Measurements from ENCODE around the gene COL10A1. TPM values are rescaled to one million over a fixed set of nuclear protein-coding genes. Genes with fewer than 3 reads are reported as not detected.

COL10A1 gene
- total and polyA plus RNA-seq, 2 of the 4 experiments (the other 2 are of a cell fraction), result 0.05 TPM; not detected in 1

- Histone ChIP-seq H2BK20ac (ENCODE audit: low read depth, low read length) (no peak overlapping the region), H3K4ac (ENCODE audit: low read depth, low read length) (no peak overlapping the region), H4K20me1 (ENCODE audit: insufficient read depth, low read length) (no peaks in the 10 kb centered on the region), H3K4me2 (ENCODE audit: low read depth, low read length) (peak overlapping the region; percentile 96), H2AFZ (replicated peaks; ENCODE audit: low read length, poor library complexity) (peak overlapping the region; percentile 36), H3K27ac (ENCODE audit: insufficient read depth, low read length) (no peak overlapping the region), H3K36me3 (ENCODE audit: control insufficient read depth, insufficient read depth, low read length) (no peaks in the 10 kb centered on the region), H3K79me1 (ENCODE audit: low read depth in 1 of 2, low read length in 2 of 2) (peaks cover 20 to 22% of the 10 kb centered on the region in 2 experiments; a peak in 3 of 4 replicates), H3K56ac (ENCODE audit: extremely low read depth, insufficient read depth, low read length) (no peak overlapping the region), H3K9me3 (ENCODE audit: control insufficient read depth, insufficient read depth, low read length) (no peaks in the 10 kb centered on the region), H3K14ac (replicated peaks; ENCODE audit: low read depth, low read length) (peak overlapping the region; percentile 63; the same call in 1 of the 2 replicates), H2BK5ac (ENCODE audit: low read depth, low read length, poor library complexity, severe bottlenecking) (no peak overlapping the region), H4K5ac (ENCODE audit: low read depth, low read length) (peak overlapping the region; percentile 39; the same call in 1 of the 2 replicates), H4K91ac (ENCODE audit: insufficient read depth, low read depth, low read length) (no peak overlapping the region), H3K4me1 (ENCODE audit: control insufficient read depth, insufficient read depth, low read length) (peaks cover 18% of the 10 kb centered on the region), H3K4me3 (ENCODE audit: insufficient read depth, low read depth, low read length) (peak overlapping the region; percentile 89), H3K9me1 (ENCODE audit: insufficient read depth, low read length) (no peaks in the 10 kb centered on the region), H2AK9ac (replicated peaks; ENCODE audit: low read depth, low read length, poor library complexity) (no peak overlapping the region), H4K8ac (ENCODE audit: low read depth in 2 of 2, low read length in 2 of 2) (no peak overlapping the region), H2BK120ac (ENCODE audit: low read depth, low read length) (no peak overlapping the region), H3K23ac (ENCODE audit: low read depth, low read length) (peak overlapping the region; percentile 47; the same call in 1 of the 2 replicates), H3K27me3 (ENCODE audit: control insufficient read depth, insufficient read depth, low read length) (no peaks in the 10 kb centered on the region), H3K18ac (ENCODE audit: low read depth, low read length) (no peak overlapping the region), H2AK5ac (ENCODE audit: low read depth, low read length) (no peak overlapping the region), H3K9ac (ENCODE audit: low read depth, low read length) (peak overlapping the region; percentile 81), H2BK15ac (ENCODE audit: low read depth, low read length) (no peak overlapping the region)
- dilution Hi-C loops (cut with HindIII; ENCODE audit: low sequenced_read_pairs, unreplicated experiment) (no loop called here), intact Hi-C loops (cut with micrococcal nuclease) (no loop called here), in situ Hi-C loops (cut with MboI; ENCODE audit: low sequenced_read_pairs) (no loop called here)
- WGBS, 2 experiments (ENCODE audit: extremely low coverage in 2 of 2, insufficient read length in 1 of 2), result no CpG with 5 or more reads among the region's 2 CpGs
- DNase-seq (no peak), ATAC-seq (ENCODE audit: low read depth) (no peak)
- ChIA-PET POLR2A (ENCODE audit: unreplicated experiment) (no interaction called here), CTCF (interaction anchor here (0.6 to 1.5 kb wide), 3 partner anchors 9 to 1722 kb away, joined by 3 to 8 read pairs (median 4); no protein-coding TSS in a partner anchor)
- no peak for TF ChIP-seq MXI1 (IDR thresholded peaks at IDR 0.05; ENCODE audit: borderline replicate concordance, low read depth, low read length)
- TF ChIP-seq CEBPB (IDR thresholded peaks at IDR 0.05; ENCODE audit: low read depth, low read length), result no peak
- TF ChIP-seq NFE2L2 (IDR thresholded peaks at IDR 0.05; ENCODE audit: low read depth, low read length), result no peak
- no peak for TF ChIP-seq RCOR1 (IDR thresholded peaks at IDR 0.05; ENCODE audit: insufficient replicate concordance, low read length)
- TF ChIP-seq CHD1 (IDR thresholded peaks at IDR 0.05; ENCODE audit: low read depth, low read length), result no peak
- TF ChIP-seq MAFK (IDR thresholded peaks at IDR 0.05; ENCODE audit: low read depth, low read length), result no peak
- TF ChIP-seq USF2 (IDR thresholded peaks at IDR 0.05; ENCODE audit: low read depth, low read length), result no peak
- TF ChIP-seq BHLHE40 (IDR thresholded peaks at IDR 0.05; ENCODE audit: low read depth, low read length), result no peak
- BruUV-seq (replicated peaks), result no TSS peak
These were observed 24.1 kb downstream of the COL10A1 start for GRCh38 chr6:116101790-116102189.
